Cardiac fibroblast (primary cell): ENCODE results near the gene LMBR1L.

Experiments used
- DNase-seq, 2 donors: peaks; one replicate each; pipeline versions ENCODE4 v3.0.0 to v3.0.0-alpha.2; 2010; ENCODE audit warnings: low read depth in 2 of 2
- H3K4me3 ChIP-seq, 2 donors: replicated peaks in 1 of 2; 1 replicate in 1 of 2; 2 replicates in 1 of 2; pipeline ENCODE4 v1.5.1; 2011; ENCODE audit warnings: low read depth in 2 of 2, low read length in 2 of 2, mild to moderate bottlenecking in 2 of 2, moderate library complexity in 1 of 2
- TF ChIP-seq, protein P1 (sequence below): IDR thresholded peaks from one replicate; pipeline ENCODE4 v1.5.1; 2011; ENCODE audit warnings: low read depth, mild to moderate bottlenecking, low read length, inconsistent platforms

LMBR1L gene

GRCh38 chr12:49111206-49111605 is 559 bp upstream of the LMBR1L start:
- TF ChIP-seq, protein P1, sequence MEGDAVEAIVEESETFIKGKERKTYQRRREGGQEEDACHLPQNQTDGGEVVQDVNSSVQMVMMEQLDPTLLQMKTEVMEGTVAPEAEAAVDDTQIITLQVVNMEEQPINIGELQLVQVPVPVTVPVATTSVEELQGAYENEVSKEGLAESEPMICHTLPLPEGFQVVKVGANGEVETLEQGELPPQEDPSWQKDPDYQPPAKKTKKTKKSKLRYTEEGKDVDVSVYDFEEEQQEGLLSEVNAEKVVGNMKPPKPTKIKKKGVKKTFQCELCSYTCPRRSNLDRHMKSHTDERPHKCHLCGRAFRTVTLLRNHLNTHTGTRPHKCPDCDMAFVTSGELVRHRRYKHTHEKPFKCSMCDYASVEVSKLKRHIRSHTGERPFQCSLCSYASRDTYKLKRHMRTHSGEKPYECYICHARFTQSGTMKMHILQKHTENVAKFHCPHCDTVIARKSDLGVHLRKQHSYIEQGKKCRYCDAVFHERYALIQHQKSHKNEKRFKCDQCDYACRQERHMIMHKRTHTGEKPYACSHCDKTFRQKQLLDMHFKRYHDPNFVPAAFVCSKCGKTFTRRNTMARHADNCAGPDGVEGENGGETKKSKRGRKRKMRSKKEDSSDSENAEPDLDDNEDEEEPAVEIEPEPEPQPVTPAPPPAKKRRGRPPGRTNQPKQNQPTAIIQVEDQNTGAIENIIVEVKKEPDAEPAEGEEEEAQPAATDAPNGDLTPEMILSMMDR, result no peak
- H3K4me3 ChIP-seq, result peak overlapping the region; percentile 47 to 95

GRCh38 chr12:49109641-49110463 is 795 bp downstream of the LMBR1L start:
- TF ChIP-seq, protein P1, result no peak
- peak overlapping the region; percentile 93 to 95 for H3K4me3 ChIP-seq
- no peak for DNase-seq

More at GRCh38 chr12:49111206-49111605, 559 bp upstream of the LMBR1L start:
- no peak for DNase-seq

DNA sequence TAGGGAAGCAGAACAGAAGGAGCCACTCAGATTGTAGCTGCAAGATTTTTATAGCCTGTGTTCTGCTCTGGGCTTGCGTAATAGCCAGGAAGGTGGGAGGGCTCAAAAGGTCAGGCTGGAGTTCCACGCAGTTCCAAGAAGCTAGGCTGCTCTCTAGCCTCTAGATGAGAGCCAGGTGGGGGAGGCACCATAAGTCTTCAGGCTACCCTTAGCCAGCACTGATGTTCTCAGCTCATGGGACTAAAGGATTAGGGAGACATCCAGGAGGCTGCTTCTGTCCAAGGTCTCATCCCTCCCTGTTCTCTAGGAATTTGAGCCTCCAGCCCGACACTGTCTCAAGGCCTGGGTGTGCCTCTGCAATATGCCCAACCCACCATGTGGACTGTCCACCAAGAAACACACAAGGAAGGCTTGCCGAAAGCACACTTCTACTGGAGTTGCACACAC is 1.7 kb downstream of the LMBR1L start:
- DNase-seq, result peak; percentile 58 to 70
- TF ChIP-seq, protein P1, result no peak
- peak overlapping the region; percentile 93 to 95 for H3K4me3 ChIP-seq

GRCh38 chr12:49105504-49106084 is 5.1 kb downstream of the LMBR1L start:
- no peak overlapping the region for H3K4me3 ChIP-seq
- TF ChIP-seq, protein P1, result no peak
- DNase-seq, result peak; percentile 55 to 80

GRCh38 chr12:49104822-49105221 is 5.8 kb downstream of the LMBR1L start:
- TF ChIP-seq, protein P1, result no peak
- H3K4me3 ChIP-seq, result no peak overlapping the region
- DNase-seq, result no peak

- TF ChIP-seq, protein P1, result no peak
- no peak overlapping the region for H3K4me3 ChIP-seq
- no peak for DNase-seq
Measured at GRCh38 chr12:49100380-49100779, 10.3 kb downstream of the LMBR1L start.
